ENCODE measurements around the gene STBD1.

GRCh38 chr4:76300012-76300411, 6.5 kb upstream of the STBD1 start:
- TF ChIP-seq CTCF (IDR thresholded peaks at IDR 0.05) (no peak), POLR2AphosphoS5 (IDR thresholded peaks at IDR 0.05) (no peak), POLR2A (IDR thresholded peaks at IDR 0.05) (no peak), EP300 (IDR thresholded peaks at IDR 0.05) (no peak)
